Liver (tissue), 3 donors: ENCODE results near the gene RASSF3.

Experiments
- ATF3 ChIP-seq: IDR thresholded peaks from 2 replicates; pipeline ENCODE4 v1.6.1; 2016; ENCODE audit warnings: antibody characterized with exemption
- CTCF ChIP-seq: fragments of 150-350 bp; IDR thresholded peaks from 2 replicates; pipeline ENCODE4 v1.5.1; 2017; ENCODE audit warnings: improper control_type of control experiment, low read depth, low read length; ENCODE audit not compliant: missing input control
- EGR1 ChIP-seq, 2 donors: IDR thresholded peaks; 2 replicates each; pipeline ENCODE4 v1.6.1; 2016 to 2018; ENCODE audit warnings: antibody characterized with exemption in 2 of 2, low read depth in 2 of 2
- GABPA ChIP-seq, 2 donors: IDR thresholded peaks in 1 of 2; conservative IDR thresholded peaks in 1 of 2; 2 replicates each; pipeline ENCODE4 v1.6.1; 2016; ENCODE audit warnings: antibody characterized with exemption in 2 of 2, mild to moderate bottlenecking in 1 of 2, moderate library complexity in 1 of 2
- HNF4G ChIP-seq: IDR thresholded peaks from 2 replicates; pipeline ENCODE4 v1.6.1; 2016; ENCODE audit warnings: antibody characterized with exemption
- RAD21 ChIP-seq, 2 donors: IDR thresholded peaks; 2 replicates each; pipeline ENCODE4 v1.6.1; 2016; ENCODE audit warnings: antibody characterized with exemption in 2 of 2, mild to moderate bottlenecking in 2 of 2
- REST ChIP-seq: IDR thresholded peaks from 2 replicates; pipeline ENCODE4 v1.6.1; 2016; ENCODE audit warnings: antibody characterized with exemption, mild to moderate bottlenecking
- YY1 ChIP-seq: IDR thresholded peaks from 2 replicates; pipeline ENCODE4 v1.6.1; 2016; ENCODE audit warnings: antibody characterized with exemption, mild to moderate bottlenecking
- donor health status: healthy.
- donor health status: healthy.

DNA sequence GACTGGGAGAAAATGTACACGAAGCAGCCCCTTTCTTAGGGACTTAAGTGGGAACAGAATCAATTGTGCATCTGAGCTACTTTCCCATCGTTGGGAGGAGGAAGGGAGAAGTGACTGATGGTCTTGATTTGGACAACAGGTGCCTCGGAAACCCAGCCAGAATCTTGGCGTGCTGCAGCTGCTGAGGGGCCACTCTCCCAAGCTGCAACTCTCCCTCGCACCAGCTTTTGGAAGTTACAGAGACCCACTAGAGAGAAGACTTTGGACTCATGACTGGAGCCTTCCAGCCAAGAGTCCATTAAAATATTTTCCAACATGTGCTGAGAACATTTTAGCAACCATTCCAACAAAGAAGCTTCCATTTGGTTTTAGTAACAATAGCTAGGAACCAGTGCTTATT is 96.6 kb downstream of the RASSF3 start:
- TF ChIP-seq CTCF (no peak), ATF3 (no peak), RAD21 (IDR thresholded peaks at IDR 0.05) (no peak), HNF4G (no peak), EGR1 (IDR thresholded peaks at IDR 0.05; ENCODE audit: low read depth in 2 of 2) (no peak), GABPA (IDR thresholded peaks at IDR 0.05 in 1 of 2, conservative IDR thresholded peaks at IDR 0.05 in 1 of 2) (no peak), YY1 (no peak), REST (no peak)
